Adrenal gland (tissue), 5 donors: ENCODE results near the gene OVOL3.

ENCODE experiments used
- CTCF ChIP-seq, 6 experiments: fragments of 450-650 bp in 4 of 6; fragments of 200-600 bp in 2 of 6; sonication (generic) in 1 of 6; IDR thresholded peaks; 1 replicate in 5 of 6; 2 replicates in 1 of 6; pipeline versions ENCODE4 v1.5.1 to v1.8.0; 2016 to 2021; ENCODE audit warnings: antibody characterized with exemption in 6 of 6, mild to moderate bottlenecking in 2 of 6, moderate library complexity in 1 of 6
- POLR2A ChIP-seq, 2 donors: fragments of 450-650 bp; IDR thresholded peaks; one replicate each; pipeline ENCODE4 v1.6.1; 2017; ENCODE audit warnings: antibody characterized with exemption in 2 of 2, mild to moderate bottlenecking in 2 of 2, moderate library complexity in 1 of 2
- donor health status: DM: no; HTN: no; CAD: no.

- TF ChIP-seq CTCF (IDR thresholded peaks at IDR 0.05) (no peak), POLR2A (IDR thresholded peaks at IDR 0.05) (no peak)
Observed at GRCh38 chr19:36081385-36081784, 29.6 kb upstream of the OVOL3 start.
